Measurements from ENCODE around the gene NUMB. TPM values are rescaled to one million over a fixed set of nuclear protein-coding genes. Genes with fewer than 3 reads are reported as not detected.

The NUMB gene
- total RNA-seq, 1 experiment from 2014 or later: 46.5 TPM

DNA sequence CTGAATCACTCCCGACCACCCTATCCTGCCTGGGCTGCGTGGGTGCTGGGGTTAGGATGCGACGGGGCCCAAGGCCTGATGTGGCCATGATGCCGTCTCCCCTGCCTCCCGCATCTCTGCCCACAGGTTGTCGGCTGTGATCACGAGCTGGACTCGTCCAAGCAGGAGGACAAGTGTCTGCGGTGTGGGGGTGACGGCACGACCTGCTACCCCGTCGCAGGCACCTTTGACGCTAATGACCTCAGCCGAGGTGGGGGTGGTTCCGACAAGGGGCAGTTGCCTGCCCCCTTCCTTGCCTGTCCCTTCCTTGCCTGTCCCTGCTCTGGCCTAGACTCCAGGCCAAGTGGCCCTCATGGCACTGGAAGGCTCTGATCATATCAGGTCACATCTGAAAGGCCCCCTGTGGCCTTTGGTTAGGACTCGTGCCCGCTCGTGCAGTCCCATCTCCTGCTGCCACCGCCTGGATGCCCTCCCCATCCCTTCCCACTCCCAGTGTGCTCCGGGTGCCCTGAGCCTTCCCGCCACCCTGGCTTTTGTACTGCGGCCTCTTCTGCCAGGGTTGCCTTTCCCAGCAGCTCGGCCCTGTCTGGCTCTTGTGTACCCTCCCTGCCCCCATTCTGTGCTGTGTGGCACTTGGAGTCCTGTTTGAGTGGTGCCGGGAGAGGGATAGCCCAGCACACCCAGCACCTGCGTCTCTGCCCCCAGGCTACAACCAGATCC lies 207.4 kb downstream of the NUMB start:
- H3K27ac Mint-ChIP-seq: peak overlapping the region in 1 of 3 experiments; percentile 57; a peak in 2 of 7 replicates
- H3T11ph ChIP-seq (ENCODE audit: low read length): no peak overlapping the region
- H3K27me3 Mint-ChIP-seq (ENCODE audit: low read depth): no peaks in the 10 kb centered on the region; the same call in 1 of the 2 replicates
- no peak overlapping the region for H2BK20ac ChIP-seq (ENCODE audit: low read depth, low read length, poor library complexity, severe bottlenecking)
- H3K27ac ChIP-seq (ENCODE audit: insufficient read length, low read depth, low read length): no peak overlapping the region
- H2BK15ac ChIP-seq (ENCODE audit: low read depth, low read length): no peak overlapping the region
- DNase-seq: no peak
- H3K4me1 Mint-ChIP-seq: 0 out of 4 replicates have a peak, but pooled peaks cover 0 to 4% of the 10 kb centered on the region in 2 experiments
- WGBS (ENCODE audit: extremely low coverage, insufficient read length, low lambda C conversion rate): no CpG with 5 or more reads among the region's 27 CpGs
- peaks cover 2 to 4% (median 3%) of the 10 kb centered on the region in 3 experiments; a peak in 3 of 7 replicates for H3K36me3 Mint-ChIP-seq (ENCODE audit: insufficient read depth in 1 of 3, low read depth in 3 of 3)
- H2AK5ac ChIP-seq (ENCODE audit: insufficient read length, low read length): no peak overlapping the region
- no peak overlapping the region for H2BK5ac ChIP-seq (ENCODE audit: insufficient read length, low read length)
- H2BK120ac ChIP-seq (ENCODE audit: low read depth, low read length, poor library complexity, severe bottlenecking): no peak overlapping the region
- no peak overlapping the region for H3K4me2 ChIP-seq (ENCODE audit: insufficient read depth, insufficient read length, low read length)
- no peak overlapping the region for H3K4ac ChIP-seq (ENCODE audit: low read depth, low read length)
- no peaks in the 10 kb centered on the region for H4K20me1 ChIP-seq (ENCODE audit: control insufficient read depth, insufficient read depth, insufficient read length)
- H4K5ac ChIP-seq (ENCODE audit: insufficient read length, low read depth, low read length): no peak overlapping the region
- H2BK12ac ChIP-seq (ENCODE audit: insufficient read length, low read depth, low read length): no peak overlapping the region
- H3K79me1 ChIP-seq (ENCODE audit: insufficient read depth, low read depth, low read length, poor library complexity, severe bottlenecking): no peaks in the 10 kb centered on the region
- H3K23me2 ChIP-seq (ENCODE audit: insufficient read length, low read depth, low read length, poor library complexity, severe bottlenecking): no peaks in the 10 kb centered on the region
- no peak overlapping the region for H3K9ac ChIP-seq (ENCODE audit: extremely low read depth, insufficient read length, low read length)
- no peak overlapping the region for H4K91ac ChIP-seq (ENCODE audit: insufficient read length, low read depth, low read length)
- no peak overlapping the region for H3K56ac ChIP-seq (ENCODE audit: insufficient read length, low read depth, low read length)
- no peak overlapping the region for H4K8ac ChIP-seq (replicated peaks; ENCODE audit: insufficient read length, low read depth, low read length)
- H3K79me2 ChIP-seq (ENCODE audit: insufficient read depth, low read length): no peaks in the 10 kb centered on the region
- no peaks in the 10 kb centered on the region for H3K27me3 ChIP-seq (ENCODE audit: insufficient read depth, low read length)
- no peak overlapping the region for H3K18ac ChIP-seq (ENCODE audit: insufficient read length, low read depth, low read length)
- no peaks in the 10 kb centered on the region; a peak in 1 of 5 replicates for H3K9me3 Mint-ChIP-seq
- H3K23ac ChIP-seq (ENCODE audit: insufficient read length, low read depth, low read length): no peak overlapping the region
- no peak overlapping the region for H3K14ac ChIP-seq (ENCODE audit: insufficient read depth, low read length)
- no peaks in the 10 kb centered on the region for H3K9me3 ChIP-seq (ENCODE audit: control insufficient read depth, low read depth, low read length)
- no peaks in the 10 kb centered on the region for H3K4me1 ChIP-seq (ENCODE audit: insufficient read depth, low read length)
- no peak overlapping the region for H2AFZ ChIP-seq (ENCODE audit: low read length)
- no peak overlapping the region for H3K4me3 Mint-ChIP-seq
- TF ChIP-seq, protein P1, sequence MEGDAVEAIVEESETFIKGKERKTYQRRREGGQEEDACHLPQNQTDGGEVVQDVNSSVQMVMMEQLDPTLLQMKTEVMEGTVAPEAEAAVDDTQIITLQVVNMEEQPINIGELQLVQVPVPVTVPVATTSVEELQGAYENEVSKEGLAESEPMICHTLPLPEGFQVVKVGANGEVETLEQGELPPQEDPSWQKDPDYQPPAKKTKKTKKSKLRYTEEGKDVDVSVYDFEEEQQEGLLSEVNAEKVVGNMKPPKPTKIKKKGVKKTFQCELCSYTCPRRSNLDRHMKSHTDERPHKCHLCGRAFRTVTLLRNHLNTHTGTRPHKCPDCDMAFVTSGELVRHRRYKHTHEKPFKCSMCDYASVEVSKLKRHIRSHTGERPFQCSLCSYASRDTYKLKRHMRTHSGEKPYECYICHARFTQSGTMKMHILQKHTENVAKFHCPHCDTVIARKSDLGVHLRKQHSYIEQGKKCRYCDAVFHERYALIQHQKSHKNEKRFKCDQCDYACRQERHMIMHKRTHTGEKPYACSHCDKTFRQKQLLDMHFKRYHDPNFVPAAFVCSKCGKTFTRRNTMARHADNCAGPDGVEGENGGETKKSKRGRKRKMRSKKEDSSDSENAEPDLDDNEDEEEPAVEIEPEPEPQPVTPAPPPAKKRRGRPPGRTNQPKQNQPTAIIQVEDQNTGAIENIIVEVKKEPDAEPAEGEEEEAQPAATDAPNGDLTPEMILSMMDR (conservative IDR thresholded peaks at IDR 0.05): no peak
